ENCODE results near the gene ZGLP1. TPM values are rescaled to one million over a fixed set of nuclear protein-coding genes. Genes with fewer than 3 reads are reported as not detected.

Gene ZGLP1
- total and polyA plus RNA-seq, 2 of the 13 experiments (the other 11 are each of a cell fraction or from before 2014, with no cell fraction given): 2.4 to 3.0 TPM

- TF ChIP-seq TFDP1 (CRISPR knock-in tag; IDR thresholded peaks at IDR 0.05; ENCODE audit: borderline replicate concordance) (peak; percentile 69; the same call in 1 of the 2 replicates), MED1 (CRISPR knock-in tag; IDR thresholded peaks at IDR 0.05) (no peak), ZNF841 (CRISPR knock-in tag; IDR thresholded peaks at IDR 0.05; ENCODE audit: borderline replicate concordance) (peak; percentile 85; the same call in 1 of the 2 replicates), ATF1 (CRISPR knock-in tag; IDR thresholded peaks at IDR 0.05) (no peak), ZSCAN21 (CRISPR knock-in tag; IDR thresholded peaks at IDR 0.05; ENCODE audit: borderline replicate concordance) (peak; percentile 70), ZBTB44 (CRISPR knock-in tag; IDR thresholded peaks at IDR 0.05) (no peak), ZMYM4 (CRISPR knock-in tag; IDR thresholded peaks at IDR 0.05) (peak; percentile 17; the same call in 1 of the 2 replicates), SRSF1 (optimal IDR thresholded peaks at IDR 0.05; ENCODE audit: low read depth, low read length) (no peak), ZBTB2 (CRISPR knock-in tag; IDR thresholded peaks at IDR 0.05; ENCODE audit: low read depth) (peak; percentile 77), ZNF276 (CRISPR knock-in tag; IDR thresholded peaks at IDR 0.05; ENCODE audit: low read depth) (peak; percentile 75; the same call in 1 of the 2 replicates), ZC3H4 (CRISPR knock-in tag; IDR thresholded peaks at IDR 0.05; ENCODE audit: borderline replicate concordance) (no peak), HHEX (CRISPR knock-in tag; IDR thresholded peaks at IDR 0.05) (no peak), MEIS2 (CRISPR knock-in tag; IDR thresholded peaks at IDR 0.05) (peak; percentile 80), HOXA3 (CRISPR knock-in tag; IDR thresholded peaks at IDR 0.05) (peak; percentile 63), ZHX2 (IDR thresholded peaks at IDR 0.05; ENCODE audit: low read depth) (no peak), ZHX2 (CRISPR knock-in tag; IDR thresholded peaks at IDR 0.05; ENCODE audit: borderline replicate concordance) (0 out of 2 replicates have a peak, but pooled peaks have one; percentile 55), PHF8 (CRISPR knock-in tag; IDR thresholded peaks at IDR 0.05) (no peak), RNF2 (conservative IDR thresholded peaks at IDR 0.05; ENCODE audit: low read depth) (peak; percentile 90)
Measured at GRCh38 chr19:10295847-10296591, 13.6 kb downstream of the ZGLP1 start (continued).

Data from HepG2 (cell line).